Coronary artery (tissue), 2 donors: ENCODE data around the gene HINT3.
A peak's percentile ranks its signal among the peaks of the same experiment; 100 is the strongest.

Source experiments
- DNase-seq: peaks from one replicate; pipeline ENCODE4 v3.0.0-alpha.2; 2017; ENCODE audit warnings: low spot score
- H3K27ac ChIP-seq, 2 donors: fragments of 200-600 bp; sonication (generic); one replicate each; pipeline ENCODE4 v1.5.1; 2016 to 2019
- H3K4me3 ChIP-seq: fragments of 200-600 bp; sonication (generic); 2 replicates; pipeline ENCODE4 v1.5.1; 2016; ENCODE audit warnings: mild to moderate bottlenecking, moderate library complexity
- TF ChIP-seq, protein P1 (sequence below): fragments of 200-600 bp; sonication (generic); IDR thresholded peaks from one replicate; pipeline ENCODE4 v1.5.1; 2019; ENCODE audit warnings: antibody characterized with exemption

HINT3 gene

DNA sequence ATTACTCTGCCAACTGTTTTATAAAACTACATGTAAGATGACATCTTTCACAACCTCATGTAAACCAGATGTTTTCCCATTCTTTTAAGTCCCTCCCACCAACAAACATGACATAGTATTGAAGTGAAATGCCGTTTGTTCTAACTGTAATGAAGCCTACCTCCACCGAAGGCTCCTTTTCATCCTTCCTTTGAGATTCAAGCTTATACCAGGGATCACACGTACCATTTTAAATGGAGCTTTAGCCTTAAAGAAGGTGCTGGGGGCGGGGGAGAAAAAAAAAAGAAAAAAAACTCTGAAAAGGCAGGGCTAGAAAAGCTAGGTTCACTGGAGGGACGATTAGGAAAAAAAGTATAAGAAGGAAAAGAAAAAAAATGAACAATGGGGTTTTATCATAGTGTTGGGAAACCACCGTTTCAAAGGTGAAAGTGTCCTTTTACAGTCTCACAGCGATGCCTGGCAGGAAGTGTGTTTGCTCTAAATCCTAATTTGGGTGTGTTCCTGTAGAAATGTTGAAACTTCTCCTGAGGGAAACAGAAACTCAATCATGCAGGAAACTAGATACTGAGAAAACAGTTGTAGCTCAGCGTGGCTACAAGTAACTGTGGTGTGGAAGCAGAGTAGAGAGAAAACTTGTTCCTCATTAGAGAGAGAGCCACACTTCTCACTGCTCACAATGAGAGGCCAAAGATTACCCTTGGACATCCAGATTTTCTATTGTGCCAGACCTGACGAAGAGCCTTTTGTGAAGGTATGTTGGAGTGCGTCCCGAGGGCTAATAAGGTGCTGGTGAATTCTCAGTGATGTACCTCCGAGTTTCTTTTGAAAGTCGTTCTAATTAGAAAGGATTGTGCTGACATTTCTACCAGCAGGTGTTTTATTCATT, 37.6 kb upstream of the HINT3 start:
- no peak for DNase-seq
- Histone ChIP-seq H3K4me3 (peak overlapping the region; percentile 52), H3K27ac (peak overlapping the region; percentile 40 to 46)
- TF ChIP-seq, protein P1, sequence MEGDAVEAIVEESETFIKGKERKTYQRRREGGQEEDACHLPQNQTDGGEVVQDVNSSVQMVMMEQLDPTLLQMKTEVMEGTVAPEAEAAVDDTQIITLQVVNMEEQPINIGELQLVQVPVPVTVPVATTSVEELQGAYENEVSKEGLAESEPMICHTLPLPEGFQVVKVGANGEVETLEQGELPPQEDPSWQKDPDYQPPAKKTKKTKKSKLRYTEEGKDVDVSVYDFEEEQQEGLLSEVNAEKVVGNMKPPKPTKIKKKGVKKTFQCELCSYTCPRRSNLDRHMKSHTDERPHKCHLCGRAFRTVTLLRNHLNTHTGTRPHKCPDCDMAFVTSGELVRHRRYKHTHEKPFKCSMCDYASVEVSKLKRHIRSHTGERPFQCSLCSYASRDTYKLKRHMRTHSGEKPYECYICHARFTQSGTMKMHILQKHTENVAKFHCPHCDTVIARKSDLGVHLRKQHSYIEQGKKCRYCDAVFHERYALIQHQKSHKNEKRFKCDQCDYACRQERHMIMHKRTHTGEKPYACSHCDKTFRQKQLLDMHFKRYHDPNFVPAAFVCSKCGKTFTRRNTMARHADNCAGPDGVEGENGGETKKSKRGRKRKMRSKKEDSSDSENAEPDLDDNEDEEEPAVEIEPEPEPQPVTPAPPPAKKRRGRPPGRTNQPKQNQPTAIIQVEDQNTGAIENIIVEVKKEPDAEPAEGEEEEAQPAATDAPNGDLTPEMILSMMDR: no peak

DNA sequence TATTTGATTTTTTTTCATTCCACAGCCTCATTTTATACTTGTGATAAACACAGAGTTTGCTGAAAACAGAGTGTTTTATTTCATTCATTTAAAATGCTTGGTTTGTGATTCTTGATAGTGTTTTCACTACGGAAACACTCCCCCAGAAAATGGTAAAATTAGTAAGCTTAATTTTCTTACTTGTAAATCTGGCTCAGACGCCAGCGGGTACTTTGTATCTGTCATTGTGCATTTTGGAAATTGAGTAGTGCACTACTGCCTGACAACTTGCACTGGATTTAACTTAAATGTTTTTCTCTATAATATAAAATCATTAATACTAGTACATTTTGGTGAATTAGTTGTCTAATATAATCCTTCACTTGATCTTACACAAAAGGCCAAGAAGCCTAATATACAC, 37.0 kb upstream of the HINT3 start:
- TF ChIP-seq, protein P1: no peak
- H3K27ac ChIP-seq: peak overlapping the region in 1 of 2 donors; percentile 46
- H3K4me3 ChIP-seq: peak overlapping the region; percentile 52
- no peak for DNase-seq

DNA sequence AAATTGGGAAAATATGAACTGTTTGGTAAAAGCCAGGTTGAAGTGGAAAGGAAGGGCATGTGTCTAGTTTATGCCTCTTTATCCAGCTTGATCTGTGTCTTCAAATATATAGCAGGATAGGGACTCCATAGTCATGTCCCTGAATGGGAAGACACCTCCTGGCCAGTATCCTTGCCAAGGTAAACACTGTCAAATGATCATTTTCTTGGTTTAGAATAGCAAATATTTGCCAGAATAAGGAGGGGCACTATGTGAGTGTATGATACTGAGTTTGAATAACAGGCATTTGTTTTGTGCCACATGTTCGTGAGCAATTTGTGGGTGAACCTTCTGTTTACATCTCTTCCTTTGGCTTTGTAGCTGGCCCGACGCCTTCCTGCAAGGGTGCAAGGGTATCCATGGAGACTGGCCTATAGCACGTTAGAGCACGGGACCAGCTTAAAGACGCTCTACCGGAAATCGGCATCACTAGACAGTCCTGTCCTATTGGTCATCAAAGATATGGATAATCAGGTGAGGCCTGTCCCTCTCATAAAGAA, 34.2 kb upstream of the HINT3 start:
- no peak overlapping the region for H3K4me3 ChIP-seq
- no peak overlapping the region for H3K27ac ChIP-seq
- TF ChIP-seq, protein P1: no peak
- DNase-seq: no peak

DNA sequence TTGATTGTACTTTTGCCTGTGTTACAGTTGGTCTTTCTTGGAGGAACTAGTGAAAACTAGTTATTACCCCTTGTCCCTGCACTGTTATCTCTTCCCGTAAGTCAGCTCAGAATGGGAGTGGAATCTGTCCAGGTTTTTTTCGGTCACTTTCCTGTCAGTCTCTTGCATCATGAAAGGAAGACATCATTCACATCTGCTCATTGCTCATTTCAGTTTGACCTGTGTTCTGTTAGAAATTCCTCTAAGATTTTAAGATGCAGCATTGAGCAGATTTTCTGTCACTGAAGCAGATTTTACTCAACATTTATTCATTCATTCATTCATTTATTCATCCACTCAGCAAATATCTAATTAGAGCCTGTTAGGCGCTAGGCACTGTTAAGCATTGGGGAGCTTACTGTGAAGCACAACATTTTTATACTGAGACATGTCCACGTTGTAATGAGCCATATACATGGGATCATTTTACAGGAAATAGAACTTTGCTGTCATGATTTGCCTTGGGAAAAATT, 33.1 kb upstream of the HINT3 start:
- Histone ChIP-seq H3K27ac (no peak overlapping the region), H3K4me3 (no peak overlapping the region)
- TF ChIP-seq, protein P1: no peak
- no peak for DNase-seq

DNA sequence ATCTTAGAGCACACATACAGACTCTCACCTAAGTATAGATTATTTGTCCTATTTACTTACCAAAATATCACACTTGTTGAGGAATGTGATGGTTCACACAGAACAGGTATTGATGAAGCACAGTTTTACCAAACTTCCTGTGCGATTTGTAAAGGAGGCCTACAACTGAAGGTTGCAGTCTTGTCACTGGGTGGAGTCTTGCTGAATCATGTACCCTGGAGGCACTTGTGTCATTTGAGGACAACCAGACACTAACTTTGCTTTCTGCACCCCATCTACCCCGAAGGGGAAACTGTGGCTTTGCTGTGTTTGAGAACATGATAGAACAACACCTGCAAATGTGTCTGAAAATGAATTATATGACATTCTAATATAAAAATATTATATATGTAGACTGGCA, 32.4 kb upstream of the HINT3 start:
- DNase-seq: no peak
- Histone ChIP-seq H3K4me3 (no peak overlapping the region), H3K27ac (no peak overlapping the region)
- TF ChIP-seq, protein P1: no peak

DNA sequence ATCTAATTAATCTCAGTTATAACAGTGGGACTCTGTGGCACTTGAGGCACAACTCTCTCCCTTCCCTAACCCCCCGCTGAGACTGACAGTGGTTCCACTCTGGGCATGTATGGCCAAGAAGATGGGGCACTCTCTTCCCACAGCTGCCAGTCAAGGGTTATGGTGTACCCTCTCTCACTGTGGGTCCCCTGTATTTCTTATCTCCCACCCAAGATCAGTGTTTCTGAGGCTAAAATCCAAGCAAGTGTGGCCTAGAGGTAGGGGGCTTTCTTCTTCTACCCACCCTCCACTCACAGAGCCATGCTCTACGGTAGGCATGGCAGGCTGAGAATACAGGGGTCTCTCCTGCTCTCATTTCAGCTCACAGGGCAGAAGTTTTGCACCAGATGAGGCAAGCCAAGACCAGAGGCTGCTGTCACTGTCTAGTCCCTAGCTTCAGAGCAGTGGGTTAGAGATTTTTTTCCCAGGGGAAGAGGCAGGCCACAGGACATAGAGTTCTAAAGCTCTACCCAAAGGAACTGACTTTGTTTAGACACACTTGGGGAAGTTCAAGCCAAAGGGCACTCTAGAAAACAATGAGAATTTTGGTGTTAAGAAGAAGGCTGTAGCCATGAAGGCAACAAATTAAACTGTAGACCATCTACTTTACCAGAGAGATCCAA, 31.7 kb upstream of the HINT3 start:
- no peak overlapping the region for H3K27ac ChIP-seq
- TF ChIP-seq, protein P1: no peak
- no peak overlapping the region for H3K4me3 ChIP-seq
- no peak for DNase-seq
